LNCAP (cell line): ENCODE data around the gene EVX1.

Experiments
- CTCF ChIP-seq: fragments of 450-650 bp; IDR thresholded peaks from 2 replicates; pipeline ENCODE4 v1.5.1; 2017; ENCODE audit warnings: mild to moderate bottlenecking

EVX1 gene

GRCh38 chr7:27241189-27242056 is 1.2 kb upstream of the EVX1 start:
- TF ChIP-seq CTCF: no peak

GRCh38 chr7:27242154-27242553 is 448 bp upstream of the EVX1 start:
- TF ChIP-seq CTCF: no peak

DNA sequence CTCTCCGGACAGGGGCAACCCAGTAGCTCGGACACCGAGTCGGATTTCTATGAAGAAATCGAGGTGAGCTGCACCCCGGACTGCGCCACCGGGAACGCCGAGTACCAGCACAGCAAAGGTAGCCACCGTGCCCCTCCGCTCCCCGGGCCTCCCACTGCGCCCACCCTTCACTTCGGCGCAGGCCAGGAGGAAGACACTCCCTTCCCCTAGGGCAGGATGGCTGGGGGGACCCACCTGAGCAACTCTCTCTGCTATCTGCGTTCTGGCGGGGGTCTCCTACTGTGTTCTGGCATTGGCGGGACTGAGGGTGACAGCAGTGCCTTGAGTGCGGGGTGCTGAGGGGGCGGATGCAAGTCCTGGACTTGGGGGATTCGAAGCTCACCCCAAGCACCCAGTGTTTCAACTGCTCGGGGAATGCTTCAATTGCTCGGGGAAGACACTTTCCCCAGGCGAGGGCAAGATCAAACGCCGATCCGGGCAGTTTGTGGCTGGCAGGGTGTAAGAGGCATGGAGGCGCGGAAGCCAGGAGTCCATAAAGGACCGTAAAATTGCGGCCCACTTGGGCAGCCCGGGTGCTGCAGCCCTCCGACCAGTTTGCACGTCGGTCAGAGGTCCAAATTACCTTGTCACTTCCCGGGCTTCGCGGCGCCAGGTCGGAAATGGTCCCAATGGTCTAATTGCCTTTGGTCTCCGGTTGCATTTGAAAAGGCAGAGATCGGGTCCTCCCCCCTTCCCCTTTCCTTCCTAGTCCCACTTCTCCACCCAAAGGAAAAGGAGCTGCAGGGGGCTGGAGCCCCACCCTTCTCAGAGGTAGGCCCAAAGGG is 950 bp downstream of the EVX1 start:
- no peak for TF ChIP-seq CTCF

DNA sequence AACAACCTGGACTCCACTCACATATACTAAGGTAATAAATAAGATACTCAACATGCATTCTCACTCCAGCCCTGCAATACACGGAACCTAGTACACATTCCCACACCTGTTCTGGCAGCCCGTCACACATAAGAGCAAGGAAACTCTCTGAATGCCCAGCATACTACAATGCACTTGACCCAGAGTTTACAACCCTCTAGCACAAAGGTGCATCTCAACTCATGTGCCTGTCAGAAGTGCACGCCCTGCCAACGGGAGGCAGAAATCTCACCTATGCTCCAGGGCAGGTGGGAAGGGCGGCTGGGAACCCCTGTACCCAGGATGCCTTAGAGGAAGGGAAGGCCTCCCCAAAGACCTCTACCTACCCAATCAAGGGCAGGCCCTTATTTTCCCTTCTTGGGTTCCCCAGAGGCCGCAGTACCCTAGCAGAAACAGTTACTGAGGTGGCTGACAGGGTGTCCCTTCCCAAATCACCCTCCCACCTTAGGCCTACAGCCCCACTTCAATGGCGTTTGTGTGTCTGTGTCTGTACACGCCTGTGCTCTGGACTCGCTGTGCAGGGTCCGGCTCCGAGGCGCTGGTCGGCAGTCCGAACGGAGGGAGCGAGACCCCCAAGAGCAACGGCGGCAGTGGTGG is 2.0 kb downstream of the EVX1 start:
- no peak for TF ChIP-seq CTCF

DNA sequence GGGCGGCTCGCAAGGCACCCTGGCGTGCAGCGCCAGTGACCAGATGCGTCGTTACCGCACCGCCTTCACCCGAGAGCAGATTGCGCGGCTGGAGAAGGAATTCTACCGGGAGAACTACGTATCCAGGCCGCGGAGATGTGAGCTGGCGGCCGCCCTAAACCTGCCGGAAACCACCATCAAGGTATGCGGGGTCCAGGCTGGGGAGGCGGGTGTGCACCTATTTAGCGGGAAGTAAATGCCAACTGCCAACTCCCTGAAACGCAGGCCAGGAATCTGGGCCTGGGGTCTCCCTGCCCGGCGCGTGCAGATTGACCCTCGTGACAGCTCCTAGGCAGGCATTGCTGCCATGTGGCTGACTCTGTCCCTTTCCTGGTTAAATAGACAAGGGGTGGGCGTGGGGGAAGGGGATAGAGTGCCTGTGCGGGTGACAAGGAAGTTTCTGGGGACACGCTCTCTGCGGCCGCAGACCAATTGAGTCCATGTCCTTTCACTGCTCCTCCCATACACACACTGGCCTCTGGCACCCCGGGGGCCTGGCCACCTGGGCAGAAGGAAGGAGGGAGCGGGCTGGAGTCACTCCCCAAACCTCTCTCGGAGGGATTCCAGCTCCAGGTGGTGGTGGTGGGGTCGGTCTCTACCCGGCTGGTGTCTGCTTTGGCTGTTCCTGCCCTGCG is 2.7 kb downstream of the EVX1 start:
- no peak for TF ChIP-seq CTCF

DNA sequence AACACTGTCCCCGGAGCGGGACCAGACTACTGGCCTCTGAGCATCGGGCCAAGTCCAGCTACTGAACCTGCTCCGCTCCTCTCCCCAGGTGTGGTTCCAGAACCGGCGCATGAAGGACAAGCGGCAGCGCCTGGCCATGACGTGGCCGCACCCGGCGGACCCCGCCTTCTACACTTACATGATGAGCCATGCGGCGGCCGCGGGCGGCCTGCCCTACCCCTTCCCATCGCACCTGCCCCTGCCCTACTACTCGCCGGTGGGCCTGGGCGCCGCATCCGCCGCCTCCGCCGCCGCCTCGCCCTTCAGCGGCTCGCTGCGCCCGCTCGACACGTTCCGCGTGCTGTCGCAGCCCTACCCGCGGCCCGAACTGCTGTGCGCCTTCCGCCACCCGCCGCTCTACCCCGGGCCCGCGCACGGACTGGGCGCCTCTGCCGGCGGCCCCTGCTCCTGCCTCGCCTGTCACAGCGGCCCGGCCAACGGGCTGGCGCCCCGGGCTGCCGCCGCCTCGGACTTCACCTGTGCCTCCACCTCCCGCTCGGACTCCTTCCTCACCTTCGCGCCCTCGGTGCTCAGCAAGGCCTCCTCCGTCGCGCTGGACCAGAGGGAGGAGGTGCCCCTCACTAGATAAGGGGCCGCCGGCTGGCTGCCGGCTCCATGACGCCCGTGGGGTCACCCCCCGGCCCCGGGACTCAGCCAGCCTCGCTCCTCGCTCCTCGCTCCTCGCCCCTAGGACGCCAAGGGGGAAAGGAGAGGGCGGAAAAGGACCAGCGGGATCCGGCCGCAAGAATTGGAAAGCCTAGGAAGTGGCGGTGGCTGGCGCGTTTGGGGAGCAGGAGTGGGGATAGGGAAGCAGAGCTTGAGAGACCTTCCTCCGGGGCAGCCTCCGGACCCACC is 3.4 kb downstream of the EVX1 start:
- no peak for TF ChIP-seq CTCF
